ACC112 (cell line): Measurements from ENCODE around the gene CARD10.

ENCODE experiments used
- H2AFZ ChIP-seq: fragments of 200-600 bp; sonication (generic); one replicate; pipeline ENCODE4 v1.6.0; 2017; ENCODE audit warnings: antibody characterized with exemption, low read length; ENCODE audit not compliant: unreplicated experiment
- H3K27ac ChIP-seq: fragments of 200-600 bp; sonication (generic); 2 replicates; pipeline ENCODE4 v1.5.1; 2014; ENCODE audit warnings: low read depth, mild to moderate bottlenecking, antibody characterized with exemption, low read length, moderate library complexity
- H3K27me3 ChIP-seq: fragments of 200-600 bp; sonication (generic); 2 replicates; pipeline ENCODE4 v1.6.1; 2014; ENCODE audit warnings: mild to moderate bottlenecking, antibody characterized with exemption, low read length, moderate library complexity, mixed read lengths; ENCODE audit not compliant: insufficient read depth
- H3K36me3 ChIP-seq: fragments of 200-600 bp; sonication (generic); 2 replicates; pipeline ENCODE4 v1.6.1; 2016; ENCODE audit warnings: mild to moderate bottlenecking, antibody characterized with exemption, low read length, moderate library complexity, mixed read lengths; ENCODE audit not compliant: insufficient read depth
- H3K4me1 ChIP-seq: fragments of 200-600 bp; sonication (generic); one replicate; pipeline ENCODE4 v1.6.1; 2016; ENCODE audit warnings: low read length, mixed read lengths; ENCODE audit not compliant: insufficient read depth, unreplicated experiment, control insufficient read depth
- H3K4me3 ChIP-seq: fragments of 200-600 bp; sonication (generic); 2 replicates; pipeline ENCODE4 v1.5.1; 2014; ENCODE audit warnings: mild to moderate bottlenecking, low read depth, low read length
- H3K79me2 ChIP-seq: fragments of 200-600 bp; sonication (generic); one replicate; pipeline ENCODE4 v1.6.0; 2016; ENCODE audit warnings: low read length; ENCODE audit not compliant: control insufficient read depth, unreplicated experiment, insufficient read depth

Gene CARD10

GRCh38 chr22:37456346-37456745 lies 62.9 kb downstream of the CARD10 start:
- Histone ChIP-seq H3K36me3 (no peaks in the 10 kb centered on the region), H3K4me3 (no peak overlapping the region), H2AFZ (no peak overlapping the region), H3K4me1 (peaks cover 28% of the 10 kb centered on the region), H3K27me3 (no peaks in the 10 kb centered on the region), H3K27ac (peak overlapping the region; percentile 94), H3K79me2 (no peaks in the 10 kb centered on the region)

- no peaks in the 10 kb centered on the region for H3K27me3 ChIP-seq
- H3K4me1 ChIP-seq: peaks cover 28% of the 10 kb centered on the region
- no peak overlapping the region for H3K4me3 ChIP-seq
- no peaks in the 10 kb centered on the region for H3K36me3 ChIP-seq
- no peak overlapping the region for H2AFZ ChIP-seq
- peak overlapping the region; percentile 94 for H3K27ac ChIP-seq
- H3K79me2 ChIP-seq: no peaks in the 10 kb centered on the region
Measured at GRCh38 chr22:37455896-37456295, 63.3 kb downstream of the CARD10 start.

GRCh38 chr22:37454857-37455686 lies 64.1 kb downstream of the CARD10 start:
- peaks cover 28% of the 10 kb centered on the region for H3K4me1 ChIP-seq
- H2AFZ ChIP-seq: peak overlapping the region; percentile 5
- no peaks in the 10 kb centered on the region for H3K27me3 ChIP-seq
- H3K36me3 ChIP-seq: no peaks in the 10 kb centered on the region
- H3K79me2 ChIP-seq: no peaks in the 10 kb centered on the region
- H3K4me3 ChIP-seq: peak overlapping the region; percentile 54
- H3K27ac ChIP-seq: peak overlapping the region; percentile 94

GRCh38 chr22:37453696-37454095 lies 65.5 kb downstream of the CARD10 start:
- Histone ChIP-seq H3K36me3 (no peaks in the 10 kb centered on the region), H3K4me1 (peaks cover 28% of the 10 kb centered on the region), H3K27ac (peak overlapping the region; percentile 94; the same call in 1 of the 2 replicates), H3K79me2 (no peaks in the 10 kb centered on the region), H3K27me3 (no peaks in the 10 kb centered on the region), H2AFZ (no peak overlapping the region), H3K4me3 (no peak overlapping the region)

- Histone ChIP-seq H3K36me3 (no peaks in the 10 kb centered on the region), H3K4me1 (peaks cover 23% of the 10 kb centered on the region), H3K27me3 (no peaks in the 10 kb centered on the region), H3K79me2 (no peaks in the 10 kb centered on the region), H3K4me3 (no peak overlapping the region), H3K27ac (no peak overlapping the region), H2AFZ (no peak overlapping the region)
Measured at GRCh38 chr22:37451218-37451617, 68.0 kb downstream of the CARD10 start.

- no peaks in the 10 kb centered on the region for H3K36me3 ChIP-seq
- H2AFZ ChIP-seq: no peak overlapping the region
- no peak overlapping the region for H3K27ac ChIP-seq
- no peaks in the 10 kb centered on the region for H3K79me2 ChIP-seq
- no peaks in the 10 kb centered on the region for H3K27me3 ChIP-seq
- H3K4me1 ChIP-seq: peaks cover 7% of the 10 kb centered on the region
- H3K4me3 ChIP-seq: no peak overlapping the region
Measured at GRCh38 chr22:37449331-37450001, 69.7 kb downstream of the CARD10 start.

- Histone ChIP-seq H3K36me3 (no peaks in the 10 kb centered on the region), H3K4me3 (no peak overlapping the region), H3K79me2 (no peaks in the 10 kb centered on the region), H2AFZ (no peak overlapping the region), H3K27me3 (no peaks in the 10 kb centered on the region), H3K4me1 (no peaks in the 10 kb centered on the region), H3K27ac (no peak overlapping the region)
Measured at GRCh38 chr22:37448516-37449127, 70.6 kb downstream of the CARD10 start.

GRCh38 chr22:37445501-37445900 lies 73.7 kb downstream of the CARD10 start:
- no peak overlapping the region for H3K27ac ChIP-seq
- no peak overlapping the region for H2AFZ ChIP-seq
- H3K27me3 ChIP-seq: no peaks in the 10 kb centered on the region
- H3K4me1 ChIP-seq: peaks cover 4% of the 10 kb centered on the region
- H3K36me3 ChIP-seq: no peaks in the 10 kb centered on the region
- no peaks in the 10 kb centered on the region for H3K79me2 ChIP-seq
- no peak overlapping the region for H3K4me3 ChIP-seq

GRCh38 chr22:37443977-37444376 lies 75.2 kb downstream of the CARD10 start:
- H3K27ac ChIP-seq: no peak overlapping the region
- H3K36me3 ChIP-seq: no peaks in the 10 kb centered on the region
- H3K4me1 ChIP-seq: peaks cover 4% of the 10 kb centered on the region
- H3K79me2 ChIP-seq: no peaks in the 10 kb centered on the region
- H2AFZ ChIP-seq: no peak overlapping the region
- H3K27me3 ChIP-seq: no peaks in the 10 kb centered on the region
- no peak overlapping the region for H3K4me3 ChIP-seq

- Histone ChIP-seq H2AFZ (no peak overlapping the region), H3K36me3 (no peaks in the 10 kb centered on the region), H3K27ac (no peak overlapping the region), H3K79me2 (no peaks in the 10 kb centered on the region), H3K4me1 (peaks cover 4% of the 10 kb centered on the region), H3K27me3 (no peaks in the 10 kb centered on the region), H3K4me3 (no peak overlapping the region)
Measured at GRCh38 chr22:37443086-37443485, 76.1 kb downstream of the CARD10 start.
